Astrocyte of the spinal cord (primary cell): ENCODE data around the gene UBA7.
A peak's percentile ranks its signal among the peaks of the same experiment; 100 is the strongest.
"Not testable (repeated sequence)": the region's sequence is repeated elsewhere in the genome, so short reads cannot be mapped to it uniquely, and the experiment has no call there.

Experiments used
- DNase-seq: peaks from one replicate; pipeline ENCODE4 v3.0.0; 2011; ENCODE audit warnings: low read depth, low spot score
- H3K4me3 ChIP-seq: 2 replicates; pipeline ENCODE4 v1.5.1; 2011; ENCODE audit warnings: low read depth, mild to moderate bottlenecking, low read length, moderate library complexity
- CTCF ChIP-seq: IDR thresholded peaks from 2 replicates; pipeline ENCODE4 v1.5.1; 2012; ENCODE audit warnings: low read depth, mild to moderate bottlenecking, low read length, inconsistent platforms
- in situ Hi-C: cut with HindIII; loops from 2 replicates; pipeline ENCODE4 v1.10.0; 2017; ENCODE audit warnings: low sequenced_read_pairs

Gene UBA7

GRCh38 chr3:49826016-49826415, 12.3 kb upstream of the UBA7 start:
- TF ChIP-seq CTCF, result no peak
- in situ Hi-C loops, result no loop called here
- DNase-seq, result no peak
- no peak overlapping the region for H3K4me3 ChIP-seq

- DNase-seq, H3K4me3 ChIP-seq, in situ Hi-C loops: not testable (repeated sequence)
Measured at GRCh38 chr3:49823131-49823530, 9.4 kb upstream of the UBA7 start.

- no peak for TF ChIP-seq CTCF
- in situ Hi-C loops, result no loop called here
- H3K4me3 ChIP-seq, result peak overlapping the region; percentile 41
- DNase-seq, result no peak
Measured at GRCh38 chr3:49812916-49813496, 747 bp downstream of the UBA7 start.

GRCh38 chr3:49807431-49808114, 6.2 kb downstream of the UBA7 start:
- in situ Hi-C loops, result no loop called here
- no peak overlapping the region for H3K4me3 ChIP-seq
- no peak for DNase-seq
- TF ChIP-seq CTCF, result no peak

GRCh38 chr3:49806850-49807249, 6.9 kb downstream of the UBA7 start:
- H3K4me3 ChIP-seq, result no peak overlapping the region
- no peak for DNase-seq
- in situ Hi-C loops, result no loop called here
- no peak for TF ChIP-seq CTCF

GRCh38 chr3:49805897-49806701, 7.7 kb downstream of the UBA7 start:
- no peak for DNase-seq
- H3K4me3 ChIP-seq, result no peak overlapping the region
- in situ Hi-C loops, result no loop called here
- no peak for TF ChIP-seq CTCF

- no peak for TF ChIP-seq CTCF
- in situ Hi-C loops, result no loop called here
- peak; percentile 38 for DNase-seq
Measured at GRCh38 chr3:49805367-49805782, 8.4 kb downstream of the UBA7 start.

More at GRCh38 chr3:49805367-49805782, 8.4 kb downstream of the UBA7 start:
- no peak overlapping the region for H3K4me3 ChIP-seq
